HepG2 (cell line): ENCODE data around the gene STC2. TPM values are rescaled to one million over a fixed set of nuclear protein-coding genes. Genes with fewer than 3 reads are reported as not detected.

ENCODE experiments used
- ELF3 ChIP-seq: IDR thresholded peaks from 2 replicates; pipeline ENCODE4 v1.6.1; 2016; ENCODE audit warnings: missing genetic modification reagents, missing compliant biosample characterization
- ETV5 ChIP-seq: IDR thresholded peaks from 2 replicates; pipeline ENCODE4 v1.6.1; 2018; ENCODE audit warnings: missing biosample characterization, missing genetic modification reagents, inconsistent platforms, borderline replicate concordance
- GABPA ChIP-seq, 2 experiments: IDR thresholded peaks; 2 replicates each; pipeline ENCODE4 v1.6.1; 2011 to 2016; ENCODE audit warnings: low read depth in 2 of 2, low read length in 1 of 2, missing biosample characterization in 1 of 2, missing genetic modification characterization in 1 of 2
- GATAD2A ChIP-seq: IDR thresholded peaks from 2 replicates; pipeline ENCODE4 v1.6.1; 2016
- MTA1 ChIP-seq: sonication (generic); formaldehyde crosslinking; IDR thresholded peaks from 2 replicates; pipeline ENCODE4 v1.4.0; 2020; ENCODE audit warnings: missing genetic modification reagents, mild to moderate bottlenecking, borderline replicate concordance
- MYC ChIP-seq: sonication (generic); formaldehyde crosslinking; IDR thresholded peaks from 2 replicates; pipeline ENCODE4 v1.9.0; 2021; ENCODE audit warnings: missing genetic modification reagents, borderline replicate concordance
- NR2C2 ChIP-seq: sonication (generic); formaldehyde crosslinking; IDR thresholded peaks from 2 replicates; pipeline ENCODE4 v1.4.0; 2020; ENCODE audit warnings: missing genetic modification reagents, mild to moderate bottlenecking, moderate library complexity, borderline replicate concordance
- RXRA ChIP-seq: sonication (generic); formaldehyde crosslinking; IDR thresholded peaks from 2 replicates; pipeline ENCODE4 v1.5.1; 2020; ENCODE audit warnings: missing genetic modification reagents
- SAP130 ChIP-seq: IDR thresholded peaks from 2 replicates; pipeline ENCODE4 v1.6.1; 2016; ENCODE audit warnings: low read depth
- SOX6 ChIP-seq, 2 experiments: fragments of 450-650 bp in 1 of 2; sonication (generic) in 1 of 2; formaldehyde crosslinking in 1 of 2; IDR thresholded peaks; 2 replicates each; pipeline versions ENCODE4 v1.4.0 to v1.6.1; 2017 to 2020; ENCODE audit warnings: antibody characterized with exemption in 1 of 2, mild to moderate bottlenecking in 1 of 2, missing genetic modification reagents in 1 of 2
- TCF7 ChIP-seq: sonication (generic); IDR thresholded peaks from 2 replicates; pipeline ENCODE4 v1.6.1; 2016; ENCODE audit warnings: antibody characterized with exemption, low read depth
- ZNF749 ChIP-seq: sonication (generic); formaldehyde crosslinking; IDR thresholded peaks from 2 replicates; pipeline ENCODE4 v1.8.0; 2022; ENCODE audit warnings: mild to moderate bottlenecking, missing genetic modification reagents, moderate library complexity, borderline replicate concordance
- polyA plus RNA-seq, 8 experiments: library from polyadenylated mRNA; depleted of rRNA in 3 of 8; stranded (reverse) in 7 of 8; unstranded in 1 of 8; fragments of >200 nt; fragmentation: Illumina TruSeq in 4 of 8; extraction: Trizol in 4 of 8; gene quantifications; 2 replicates each; pipeline versions ENCODE4 v1.2.1 to v1.2.3, GENCODE V29; 2011 to 2016; ENCODE audit warnings: low read depth in 4 of 8, missing spikeins in 1 of 8, mixed read lengths in 1 of 8; ENCODE audit not compliant: insufficient read depth in 1 of 8
- total RNA-seq, 5 experiments: library from RNA; depleted of rRNA; stranded (reverse); fragments of >200 nt; fragmentation: Illumina TruSeq; extraction: Trizol; gene quantifications; 2 replicates each; pipeline ENCODE4 v1.2.3, GENCODE V29; 2016; ENCODE audit warnings: low read depth in 1 of 5
- TF ChIP-seq, protein P1 (sequence below): sonication (generic); formaldehyde crosslinking; IDR thresholded peaks from 2 replicates; pipeline ENCODE4 v1.4.0; 2020; ENCODE audit warnings: mild to moderate bottlenecking, low read depth, missing genetic modification reagents
- TF ChIP-seq, protein P2 (sequence below): sonication (generic); formaldehyde crosslinking; IDR thresholded peaks from 2 replicates; pipeline ENCODE4 v1.5.0; 2020; ENCODE audit warnings: mild to moderate bottlenecking, missing genetic modification reagents, moderate library complexity
- TF ChIP-seq, protein P3 (sequence below): sonication (generic); formaldehyde crosslinking; IDR thresholded peaks from 2 replicates; pipeline ENCODE4 v1.5.1; 2020; ENCODE audit warnings: mild to moderate bottlenecking, missing genetic modification reagents, moderate library complexity
- TF ChIP-seq, protein P4 (sequence below): sonication (generic); formaldehyde crosslinking; IDR thresholded peaks from 2 replicates; pipeline ENCODE4 v1.5.0; 2020; ENCODE audit warnings: missing genetic modification reagents, mild to moderate bottlenecking, borderline replicate concordance
- TF ChIP-seq, protein P5 (sequence below): sonication (generic); formaldehyde crosslinking; IDR thresholded peaks from 2 replicates; pipeline ENCODE4 v1.4.0; 2020; ENCODE audit warnings: missing genetic modification reagents

The STC2 gene
- total and polyA plus RNA-seq, 2 of the 13 experiments (the other 11 are each of a cell fraction or from before 2014, with no cell fraction given) = 27.1 to 69.2 TPM

DNA sequence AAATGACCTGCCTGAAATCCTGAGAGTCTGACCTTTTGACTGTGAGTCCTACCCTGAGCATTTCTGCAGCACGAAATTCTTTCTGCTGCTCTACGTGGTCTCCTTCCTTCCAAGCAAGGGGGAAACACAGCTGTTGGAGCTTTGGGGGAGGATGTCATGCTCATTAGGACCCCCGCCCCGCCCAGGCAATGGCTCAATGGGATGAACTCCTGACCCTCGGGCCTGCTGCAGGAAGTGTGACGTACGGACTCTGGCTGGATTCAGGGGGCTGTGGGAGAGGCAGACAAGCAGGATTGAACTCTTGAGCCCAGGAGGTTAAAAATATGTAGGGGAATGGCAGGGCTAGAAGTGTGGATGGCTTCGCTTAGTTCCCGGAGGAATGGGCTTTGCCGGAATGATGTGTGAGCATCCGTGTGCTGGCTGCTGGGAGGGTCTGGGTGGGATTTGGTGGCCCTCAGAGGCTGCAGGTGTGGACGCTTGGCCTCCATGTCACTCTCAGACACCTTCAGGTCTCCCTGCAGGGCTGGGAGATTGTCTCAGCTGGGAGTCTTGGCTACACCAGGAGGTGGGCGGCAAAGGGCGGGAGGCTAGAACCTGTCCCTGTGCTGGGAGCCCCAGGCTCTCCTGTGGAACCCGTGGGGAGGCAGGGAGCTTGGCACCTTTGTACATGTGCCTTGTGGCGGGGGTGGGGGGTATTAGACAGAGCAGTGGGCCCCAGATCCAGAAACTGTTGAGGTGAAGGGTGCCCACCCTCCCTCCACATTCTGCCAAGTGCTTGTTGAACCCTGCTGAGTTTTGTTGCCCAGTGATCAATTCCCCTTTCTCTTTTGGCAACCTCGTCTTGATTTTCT, 26.3 kb downstream of the STC2 start (continued):
- TF ChIP-seq, protein P1, sequence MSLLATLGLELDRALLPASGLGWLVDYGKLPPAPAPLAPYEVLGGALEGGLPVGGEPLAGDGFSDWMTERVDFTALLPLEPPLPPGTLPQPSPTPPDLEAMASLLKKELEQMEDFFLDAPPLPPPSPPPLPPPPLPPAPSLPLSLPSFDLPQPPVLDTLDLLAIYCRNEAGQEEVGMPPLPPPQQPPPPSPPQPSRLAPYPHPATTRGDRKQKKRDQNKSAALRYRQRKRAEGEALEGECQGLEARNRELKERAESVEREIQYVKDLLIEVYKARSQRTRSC = no peak
- TF ChIP-seq SOX6 (IDR thresholded peaks at IDR 0.05) = no peak
- peak; percentile 29; the same call in 1 of the 2 replicates for TF ChIP-seq SOX6 (CRISPR knock-in tag; IDR thresholded peaks at IDR 0.05)
- TF ChIP-seq TCF7 = no peak
- peak; percentile 66; the same call in 1 of the 2 replicates for TF ChIP-seq ETV5 (CRISPR knock-in tag)
- TF ChIP-seq, protein P2, sequence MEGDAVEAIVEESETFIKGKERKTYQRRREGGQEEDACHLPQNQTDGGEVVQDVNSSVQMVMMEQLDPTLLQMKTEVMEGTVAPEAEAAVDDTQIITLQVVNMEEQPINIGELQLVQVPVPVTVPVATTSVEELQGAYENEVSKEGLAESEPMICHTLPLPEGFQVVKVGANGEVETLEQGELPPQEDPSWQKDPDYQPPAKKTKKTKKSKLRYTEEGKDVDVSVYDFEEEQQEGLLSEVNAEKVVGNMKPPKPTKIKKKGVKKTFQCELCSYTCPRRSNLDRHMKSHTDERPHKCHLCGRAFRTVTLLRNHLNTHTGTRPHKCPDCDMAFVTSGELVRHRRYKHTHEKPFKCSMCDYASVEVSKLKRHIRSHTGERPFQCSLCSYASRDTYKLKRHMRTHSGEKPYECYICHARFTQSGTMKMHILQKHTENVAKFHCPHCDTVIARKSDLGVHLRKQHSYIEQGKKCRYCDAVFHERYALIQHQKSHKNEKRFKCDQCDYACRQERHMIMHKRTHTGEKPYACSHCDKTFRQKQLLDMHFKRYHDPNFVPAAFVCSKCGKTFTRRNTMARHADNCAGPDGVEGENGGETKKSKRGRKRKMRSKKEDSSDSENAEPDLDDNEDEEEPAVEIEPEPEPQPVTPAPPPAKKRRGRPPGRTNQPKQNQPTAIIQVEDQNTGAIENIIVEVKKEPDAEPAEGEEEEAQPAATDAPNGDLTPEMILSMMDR (CRISPR knock-in tag) = no peak
- TF ChIP-seq, protein P3, sequence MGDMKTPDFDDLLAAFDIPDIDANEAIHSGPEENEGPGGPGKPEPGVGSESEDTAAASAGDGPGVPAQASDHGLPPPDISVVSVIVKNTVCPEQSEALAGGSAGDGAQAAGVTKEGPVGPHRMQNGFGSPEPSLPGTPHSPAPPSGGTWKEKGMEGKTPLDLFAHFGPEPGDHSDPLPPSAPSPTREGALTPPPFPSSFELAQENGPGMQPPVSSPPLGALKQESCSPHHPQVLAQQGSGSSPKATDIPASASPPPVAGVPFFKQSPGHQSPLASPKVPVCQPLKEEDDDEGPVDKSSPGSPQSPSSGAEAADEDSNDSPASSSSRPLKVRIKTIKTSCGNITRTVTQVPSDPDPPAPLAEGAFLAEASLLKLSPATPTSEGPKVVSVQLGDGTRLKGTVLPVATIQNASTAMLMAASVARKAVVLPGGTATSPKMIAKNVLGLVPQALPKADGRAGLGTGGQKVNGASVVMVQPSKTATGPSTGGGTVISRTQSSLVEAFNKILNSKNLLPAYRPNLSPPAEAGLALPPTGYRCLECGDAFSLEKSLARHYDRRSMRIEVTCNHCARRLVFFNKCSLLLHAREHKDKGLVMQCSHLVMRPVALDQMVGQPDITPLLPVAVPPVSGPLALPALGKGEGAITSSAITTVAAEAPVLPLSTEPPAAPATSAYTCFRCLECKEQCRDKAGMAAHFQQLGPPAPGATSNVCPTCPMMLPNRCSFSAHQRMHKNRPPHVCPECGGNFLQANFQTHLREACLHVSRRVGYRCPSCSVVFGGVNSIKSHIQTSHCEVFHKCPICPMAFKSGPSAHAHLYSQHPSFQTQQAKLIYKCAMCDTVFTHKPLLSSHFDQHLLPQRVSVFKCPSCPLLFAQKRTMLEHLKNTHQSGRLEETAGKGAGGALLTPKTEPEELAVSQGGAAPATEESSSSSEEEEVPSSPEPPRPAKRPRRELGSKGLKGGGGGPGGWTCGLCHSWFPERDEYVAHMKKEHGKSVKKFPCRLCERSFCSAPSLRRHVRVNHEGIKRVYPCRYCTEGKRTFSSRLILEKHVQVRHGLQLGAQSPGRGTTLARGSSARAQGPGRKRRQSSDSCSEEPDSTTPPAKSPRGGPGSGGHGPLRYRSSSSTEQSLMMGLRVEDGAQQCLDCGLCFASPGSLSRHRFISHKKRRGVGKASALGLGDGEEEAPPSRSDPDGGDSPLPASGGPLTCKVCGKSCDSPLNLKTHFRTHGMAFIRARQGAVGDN = peak; percentile 71
- peak; percentile 67 for TF ChIP-seq GATAD2A (CRISPR knock-in tag)
- TF ChIP-seq ZNF749 (CRISPR knock-in tag) = no peak
- TF ChIP-seq MYC (CRISPR knock-in tag) = 0 out of 2 replicates have a peak, but pooled peaks have one; percentile 22
- TF ChIP-seq RXRA (CRISPR knock-in tag) = peak; percentile 73; the same call in 1 of the 2 replicates
- peak; percentile 54; the same call in 1 of the 2 replicates for TF ChIP-seq NR2C2 (CRISPR knock-in tag)
- TF ChIP-seq MTA1 (CRISPR knock-in tag) = 0 out of 2 replicates have a peak, but pooled peaks have one; percentile 67
- TF ChIP-seq SAP130 = peak; percentile 58; the same call in 1 of the 2 replicates
- TF ChIP-seq GABPA (IDR thresholded peaks at IDR 0.05; ENCODE audit: low read depth, low read length) = no peak
- TF ChIP-seq GABPA (CRISPR knock-in tag; IDR thresholded peaks at IDR 0.05; ENCODE audit: low read depth) = peak; percentile 53
- TF ChIP-seq, protein P4, sequence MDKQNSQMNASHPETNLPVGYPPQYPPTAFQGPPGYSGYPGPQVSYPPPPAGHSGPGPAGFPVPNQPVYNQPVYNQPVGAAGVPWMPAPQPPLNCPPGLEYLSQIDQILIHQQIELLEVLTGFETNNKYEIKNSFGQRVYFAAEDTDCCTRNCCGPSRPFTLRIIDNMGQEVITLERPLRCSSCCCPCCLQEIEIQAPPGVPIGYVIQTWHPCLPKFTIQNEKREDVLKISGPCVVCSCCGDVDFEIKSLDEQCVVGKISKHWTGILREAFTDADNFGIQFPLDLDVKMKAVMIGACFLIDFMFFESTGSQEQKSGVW (CRISPR knock-in tag) = no peak
- TF ChIP-seq, protein P5, sequence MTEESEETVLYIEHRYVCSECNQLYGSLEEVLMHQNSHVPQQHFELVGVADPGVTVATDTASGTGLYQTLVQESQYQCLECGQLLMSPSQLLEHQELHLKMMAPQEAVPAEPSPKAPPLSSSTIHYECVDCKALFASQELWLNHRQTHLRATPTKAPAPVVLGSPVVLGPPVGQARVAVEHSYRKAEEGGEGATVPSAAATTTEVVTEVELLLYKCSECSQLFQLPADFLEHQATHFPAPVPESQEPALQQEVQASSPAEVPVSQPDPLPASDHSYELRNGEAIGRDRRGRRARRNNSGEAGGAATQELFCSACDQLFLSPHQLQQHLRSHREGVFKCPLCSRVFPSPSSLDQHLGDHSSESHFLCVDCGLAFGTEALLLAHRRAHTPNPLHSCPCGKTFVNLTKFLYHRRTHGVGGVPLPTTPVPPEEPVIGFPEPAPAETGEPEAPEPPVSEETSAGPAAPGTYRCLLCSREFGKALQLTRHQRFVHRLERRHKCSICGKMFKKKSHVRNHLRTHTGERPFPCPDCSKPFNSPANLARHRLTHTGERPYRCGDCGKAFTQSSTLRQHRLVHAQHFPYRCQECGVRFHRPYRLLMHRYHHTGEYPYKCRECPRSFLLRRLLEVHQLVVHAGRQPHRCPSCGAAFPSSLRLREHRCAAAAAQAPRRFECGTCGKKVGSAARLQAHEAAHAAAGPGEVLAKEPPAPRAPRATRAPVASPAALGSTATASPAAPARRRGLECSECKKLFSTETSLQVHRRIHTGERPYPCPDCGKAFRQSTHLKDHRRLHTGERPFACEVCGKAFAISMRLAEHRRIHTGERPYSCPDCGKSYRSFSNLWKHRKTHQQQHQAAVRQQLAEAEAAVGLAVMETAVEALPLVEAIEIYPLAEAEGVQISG = peak; percentile 32; the same call in 1 of the 2 replicates
- peak; percentile 21; the same call in 1 of the 2 replicates for TF ChIP-seq ELF3 (CRISPR knock-in tag)
